Dedifferentiated amniotic fluid mesenchymal stem cell (primary cell): Measurements from ENCODE around the gene CELSR3.
A peak's percentile ranks its signal among the peaks of the same experiment; 100 is the strongest.

Experiments used
- DNase-seq: peaks from one replicate; pipeline ENCODE4 v3.0.0-alpha.2; 2016; ENCODE audit errors: extremely low spot score

CELSR3 gene

DNA sequence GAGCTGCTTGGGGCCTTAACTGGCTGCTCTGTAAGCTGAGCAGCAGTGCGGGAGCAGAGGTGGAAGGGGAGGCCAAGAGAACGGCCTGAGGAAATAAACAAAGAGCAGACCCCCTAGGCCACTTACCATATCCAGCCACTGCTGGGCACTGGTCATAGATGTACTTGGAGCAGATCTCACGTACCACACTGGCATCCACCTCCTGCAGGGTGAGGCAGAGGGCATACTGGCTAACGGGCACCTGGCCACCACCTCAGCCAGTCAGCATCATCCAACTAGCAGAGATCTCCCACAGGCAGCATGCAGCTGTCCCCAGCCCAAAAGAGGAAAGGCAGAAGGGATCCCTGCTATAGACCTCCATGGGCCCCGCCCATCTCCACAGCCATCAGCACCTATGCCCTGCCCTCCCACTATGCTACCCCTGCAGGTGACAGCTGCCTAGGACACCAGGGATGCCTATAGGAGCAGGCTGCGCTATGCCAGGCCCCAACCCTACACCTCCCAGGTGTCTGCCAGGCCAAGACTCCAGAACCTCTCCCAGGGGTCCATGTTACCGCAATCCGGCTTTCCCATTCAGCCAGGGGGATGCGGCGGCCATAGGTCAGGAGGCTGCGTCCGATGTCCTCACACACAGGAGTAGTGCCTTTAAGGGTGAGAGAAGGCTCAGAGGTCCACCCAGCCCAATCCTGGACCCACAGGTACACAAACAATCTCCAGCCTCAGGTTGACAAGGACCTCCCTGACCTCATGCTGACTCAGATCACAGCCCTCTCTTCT is 63.0 kb downstream of the CELSR3 start:
- DNase-seq, result no peak

DNA sequence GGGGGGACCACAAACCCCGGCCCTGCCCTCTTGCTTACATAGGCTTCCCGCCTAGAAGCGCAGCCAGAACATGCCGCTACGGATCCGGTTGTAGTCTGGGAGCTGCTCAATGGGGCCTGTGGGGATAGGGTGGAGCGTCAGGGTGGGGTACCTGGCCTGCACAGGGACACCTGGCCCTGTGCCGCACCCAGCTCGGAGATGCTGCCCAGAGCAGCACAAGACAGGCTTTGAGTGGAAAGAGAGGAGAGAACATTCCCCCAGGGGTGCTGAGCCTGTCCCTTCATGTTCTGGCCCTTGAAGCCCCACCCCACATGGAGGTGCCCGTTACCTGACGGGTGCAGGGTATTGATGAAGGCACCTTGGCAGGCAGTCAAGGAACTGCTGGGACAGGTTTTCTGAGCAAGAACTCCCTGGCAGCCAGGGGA is 63.6 kb downstream of the CELSR3 start:
- no peak for DNase-seq

DNA sequence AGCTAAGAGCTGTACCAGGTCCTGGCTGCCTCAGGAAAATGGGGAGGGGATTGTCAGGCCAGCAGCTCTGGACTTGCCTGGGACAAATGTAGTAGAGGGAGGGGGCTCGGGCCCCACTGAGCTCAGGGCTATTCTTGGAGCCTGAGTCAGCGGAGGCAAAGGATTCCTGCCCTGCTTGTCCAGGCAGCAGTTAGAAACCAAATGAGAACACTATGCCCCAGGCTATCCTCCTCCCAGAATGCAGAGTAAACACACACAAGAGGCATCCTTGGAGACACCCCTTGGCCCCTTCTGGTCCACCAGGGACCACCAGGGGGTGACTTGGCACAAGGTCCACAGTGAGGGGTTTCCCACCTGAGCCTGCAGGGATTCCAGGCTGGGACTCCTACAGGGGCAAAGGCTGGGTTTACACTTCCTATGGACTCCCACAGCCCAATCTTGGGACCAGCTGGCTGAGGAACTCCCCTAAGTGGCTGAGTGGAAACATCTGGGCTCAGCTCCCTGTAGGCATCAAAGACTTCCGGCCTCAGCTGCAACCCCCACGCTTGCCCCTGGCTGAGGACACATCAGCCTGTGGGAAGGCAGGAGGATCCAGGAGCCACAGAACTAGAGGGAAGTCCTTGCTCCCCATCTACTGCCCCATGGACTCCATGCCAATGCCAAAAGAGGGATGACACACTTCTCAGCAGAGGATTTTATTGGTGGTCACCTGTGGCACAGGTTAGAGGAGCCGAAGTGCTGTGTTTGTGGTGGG is 64.2 kb downstream of the CELSR3 start:
- DNase-seq, result peak; percentile 98

- no peak for DNase-seq
Measured at GRCh38 chr3:48597408-48597800, 65.3 kb downstream of the CELSR3 start.

DNA sequence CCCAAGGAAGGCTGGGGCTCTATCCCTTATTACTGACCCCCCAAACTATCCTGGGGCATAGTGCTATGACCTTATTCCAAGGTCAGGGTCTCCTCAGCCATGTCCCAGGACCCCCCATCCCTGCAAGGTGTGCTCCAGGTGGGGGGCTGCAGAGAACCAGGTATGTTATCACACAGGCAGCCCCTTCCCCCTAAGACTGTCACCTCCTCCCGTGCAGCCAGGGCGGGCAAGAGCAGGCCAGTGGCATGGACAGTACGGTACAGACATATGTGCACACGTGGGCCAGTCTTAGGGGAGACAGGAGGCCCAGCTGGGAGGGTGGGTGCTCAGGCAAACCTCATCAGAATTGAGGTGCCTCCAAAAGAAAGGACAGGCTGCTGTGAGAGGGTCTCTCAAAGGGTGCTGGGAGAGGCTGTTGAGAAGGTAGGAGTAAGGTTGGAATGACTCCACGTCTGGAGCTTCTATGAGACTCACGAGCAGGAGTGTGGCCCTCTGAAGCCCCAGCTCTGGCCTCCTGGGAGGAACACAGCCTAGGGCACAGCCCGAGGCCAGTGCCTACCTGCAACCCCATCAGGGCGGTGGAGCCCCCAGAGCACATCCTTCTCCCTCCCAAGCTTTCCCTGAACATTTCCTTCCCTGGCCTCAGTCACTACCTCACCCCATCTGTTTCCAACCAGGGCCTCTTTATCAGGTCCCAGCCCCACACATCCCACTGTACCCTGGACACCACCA is 65.8 kb downstream of the CELSR3 start:
- DNase-seq, result no peak

- no peak for DNase-seq
Measured at GRCh38 chr3:48596157-48596556, 66.5 kb downstream of the CELSR3 start.

- DNase-seq, result peak; percentile 69
Measured at GRCh38 chr3:48595526-48596121, 67.1 kb downstream of the CELSR3 start.

DNA sequence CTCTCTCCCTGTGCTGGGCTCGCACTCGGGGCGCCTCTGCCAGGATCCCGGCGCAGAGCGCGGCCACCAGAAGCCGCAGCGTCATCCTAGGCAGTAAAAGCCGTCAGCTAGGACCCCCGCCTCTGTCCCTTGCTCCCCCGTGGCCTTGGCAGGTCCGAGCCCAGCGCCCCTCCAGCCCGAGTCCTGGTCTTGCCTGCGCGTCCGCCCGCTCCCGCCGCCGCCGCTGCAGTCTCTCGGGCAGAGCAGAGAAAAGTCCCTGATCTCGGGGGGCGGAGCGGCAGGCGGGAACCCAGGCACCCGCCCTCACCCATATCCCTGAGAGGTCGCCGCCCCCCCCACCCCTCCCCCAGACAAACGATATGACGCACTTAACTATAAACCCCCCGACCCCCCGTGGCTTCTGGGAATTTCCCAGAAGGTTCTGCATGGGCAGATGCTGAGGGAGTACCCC is 67.6 kb downstream of the CELSR3 start, which contains the start of gene COL7A1:
Gene COL7A1, minus strand, starts transcription at position 255 of the 451 bp plus-strand sequence. Its CDS starts 170 bp downstream, at position 85.
- DNase-seq, result no peak

DNA sequence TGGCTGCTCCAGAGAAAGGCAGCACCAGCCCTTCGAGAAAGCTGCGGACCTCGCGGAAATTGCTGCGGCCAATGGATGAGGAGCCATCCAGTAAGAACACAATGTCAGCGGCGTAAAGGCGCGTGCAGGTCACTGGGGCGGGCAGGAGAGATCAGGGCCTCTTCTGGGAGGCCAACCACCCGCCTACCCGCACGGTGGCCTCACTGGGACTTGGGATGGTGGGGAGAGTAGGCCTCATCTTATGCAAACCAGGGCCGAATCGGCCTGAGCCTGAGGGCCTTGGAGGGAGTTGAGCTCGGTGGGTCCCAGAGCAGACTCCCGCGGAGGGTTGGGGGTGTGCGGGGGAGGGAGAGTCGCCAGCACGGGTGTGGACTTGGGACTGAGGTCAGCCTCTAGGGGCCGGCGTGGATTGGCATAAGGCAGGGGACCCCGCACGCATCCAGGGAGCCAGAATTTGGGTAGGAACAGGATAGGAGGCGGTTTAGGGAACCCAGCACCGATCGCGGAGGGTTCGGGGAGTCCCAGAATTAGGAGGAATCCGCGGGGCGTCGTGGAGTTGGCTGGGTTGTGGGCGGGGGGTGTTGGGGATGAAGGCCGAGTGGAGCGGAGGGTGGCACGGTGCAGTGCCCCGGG is 68.2 kb downstream of the CELSR3 start:
- DNase-seq, result no peak

DNA sequence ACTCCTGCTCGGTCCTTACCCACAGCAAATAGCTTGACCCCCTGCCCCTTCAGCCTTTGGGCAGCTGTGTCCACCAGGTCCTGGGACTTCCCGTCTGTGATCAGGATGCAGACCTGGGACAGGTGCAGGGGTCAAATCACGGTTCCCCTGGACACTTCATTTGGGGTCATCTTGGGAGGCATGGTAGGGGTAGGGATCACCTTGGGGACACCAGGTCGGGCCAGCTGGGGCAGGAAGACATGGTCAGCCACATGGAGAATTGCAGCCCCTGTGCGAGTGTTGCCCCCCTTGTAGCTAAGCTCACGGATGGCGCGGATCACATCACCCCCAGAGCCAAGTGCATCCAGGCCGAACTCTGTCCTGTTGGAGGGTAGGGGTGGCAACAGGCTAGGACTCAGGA is 69.3 kb downstream of the CELSR3 start:
- DNase-seq, result no peak

GRCh38 chr3:48592519-48593087 is 70.1 kb downstream of the CELSR3 start:
- DNase-seq, result no peak

- DNase-seq, result no peak
Measured at GRCh38 chr3:48591886-48592518, 70.7 kb downstream of the CELSR3 start.

- DNase-seq, result no peak
Measured at GRCh38 chr3:48591436-48591835, 71.2 kb downstream of the CELSR3 start.

DNA sequence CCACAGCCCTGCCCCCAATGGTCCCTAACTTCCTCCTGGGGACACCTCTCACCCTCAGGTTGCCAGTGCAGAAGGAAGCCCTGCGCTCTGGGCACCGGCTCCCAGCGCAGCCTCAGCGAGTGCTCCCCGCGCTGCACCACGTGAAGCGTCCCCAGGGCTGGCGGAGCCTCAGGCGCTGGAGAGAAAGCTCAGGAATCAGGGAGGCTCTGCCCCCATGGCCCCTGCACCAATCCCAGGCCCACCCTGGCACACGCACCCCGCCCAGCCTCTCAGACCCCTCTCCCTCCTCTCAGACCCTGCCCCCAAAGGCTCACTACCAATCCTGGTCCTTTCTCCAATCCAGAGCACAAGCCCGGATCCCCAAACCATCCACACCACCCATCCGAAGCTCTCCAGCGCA is 74.5 kb downstream of the CELSR3 start:
- no peak for DNase-seq

DNA sequence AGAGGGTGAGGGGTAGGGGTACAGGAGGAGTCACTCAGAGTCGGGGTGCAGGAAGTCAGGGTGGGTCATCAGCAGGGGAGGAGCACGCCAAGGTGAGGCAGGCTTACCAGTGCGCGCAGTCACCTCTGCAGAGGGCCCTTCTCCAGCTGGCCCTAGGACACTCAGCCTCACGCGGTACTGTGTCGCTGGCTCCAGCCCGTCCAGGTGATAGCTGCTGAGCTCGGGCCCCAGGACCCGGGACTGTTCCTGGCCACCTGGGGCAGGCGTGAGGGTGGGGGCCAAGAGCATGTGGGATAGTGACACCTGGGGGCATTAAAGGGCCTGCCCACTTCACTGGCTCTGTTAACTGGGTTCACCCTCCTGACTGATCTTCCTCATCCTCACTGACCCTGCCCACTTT is 75.0 kb downstream of the CELSR3 start:
- DNase-seq, result no peak
